Colon (tissue), 2 donors: ENCODE measurements around the gene HDAC10.

Experiments
- FAIRE-seq: peaks from 2 replicates; lab custom pipeline; 2012; peaks lifted over from hg19 to GRCh38; lab: Jason Lieb, UNC
- donor health status: control.
- donor health status: control.

Gene HDAC10

GRCh38 chr22:50236731-50237409, 14.2 kb downstream of the HDAC10 start:
- FAIRE-seq, result no peak

- FAIRE-seq, result no peak
Observed at GRCh38 chr22:50233223-50233622, 17.8 kb downstream of the HDAC10 start.

- FAIRE-seq, result no peak
Observed at GRCh38 chr22:50232481-50233151, 18.4 kb downstream of the HDAC10 start.

GRCh38 chr22:50229370-50229769, 21.7 kb downstream of the HDAC10 start:
- no peak for FAIRE-seq

GRCh38 chr22:50228366-50228765, 22.7 kb downstream of the HDAC10 start:
- FAIRE-seq, result no peak

- no peak for FAIRE-seq
Observed at GRCh38 chr22:50227579-50228215, 23.4 kb downstream of the HDAC10 start.

- FAIRE-seq, result no peak
Observed at GRCh38 chr22:50226875-50227165, 24.2 kb downstream of the HDAC10 start.

- no peak for FAIRE-seq
Observed at GRCh38 chr22:50226063-50226874, 24.8 kb downstream of the HDAC10 start.

GRCh38 chr22:50225200-50225969, 25.7 kb downstream of the HDAC10 start:
- FAIRE-seq, result no peak

- no peak for FAIRE-seq
Observed at GRCh38 chr22:50224071-50224470, 27.0 kb downstream of the HDAC10 start.

GRCh38 chr22:50222508-50222907, 28.6 kb downstream of the HDAC10 start:
- no peak for FAIRE-seq

- no peak for FAIRE-seq
Observed at GRCh38 chr22:50221410-50222300, 29.4 kb downstream of the HDAC10 start.

GRCh38 chr22:50220603-50221409, 30.3 kb downstream of the HDAC10 start:
- no peak for FAIRE-seq

GRCh38 chr22:50219800-50220602, 31.1 kb downstream of the HDAC10 start:
- FAIRE-seq, result no peak

- no peak for FAIRE-seq
Observed at GRCh38 chr22:50218996-50219727, 31.9 kb downstream of the HDAC10 start.

- no peak for FAIRE-seq
Observed at GRCh38 chr22:50218153-50218995, 32.7 kb downstream of the HDAC10 start.

- FAIRE-seq, result no peak
Observed at GRCh38 chr22:50217543-50218152, 33.4 kb downstream of the HDAC10 start.
